MM.1S (cell line): ENCODE results near the gene AQP2.

Experiments
- DNase-seq: peaks from one replicate; pipeline ENCODE4 v3.0.0-alpha.2; 2015
- H2AFZ ChIP-seq: fragments of 300-600 bp; sonication (generic); 2 replicates; pipeline ENCODE4 v1.6.0; 2016; ENCODE audit warnings: antibody characterized with exemption, low read length
- H3F3A ChIP-seq: fragments of 300-600 bp; sonication (generic); 2 replicates; pipeline ENCODE4 v1.6.1; 2016; ENCODE audit warnings: mild to moderate bottlenecking, antibody characterized with exemption, low read length, moderate library complexity, mixed read lengths; ENCODE audit not compliant: insufficient read depth
- H3K27ac ChIP-seq: fragments of 300-600 bp; sonication (generic); 2 replicates; pipeline ENCODE4 v1.5.1; 2016; ENCODE audit warnings: mild to moderate bottlenecking, low read length
- H3K27me3 ChIP-seq: fragments of 300-600 bp; sonication (generic); replicated peaks from 2 replicates; pipeline ENCODE4 v1.6.0; 2016; ENCODE audit warnings: low read length; ENCODE audit not compliant: insufficient read depth
- H3K36me3 ChIP-seq: fragments of 300-600 bp; sonication (generic); replicated peaks from 2 replicates; pipeline ENCODE4 v1.6.1; 2016; ENCODE audit warnings: mild to moderate bottlenecking, low read length, mixed read lengths; ENCODE audit not compliant: insufficient read depth
- H3K4me1 ChIP-seq: fragments of 300-600 bp; sonication (generic); 2 replicates; pipeline ENCODE4 v1.6.1; 2016; ENCODE audit warnings: low read length, mixed read lengths
- H3K4me2 ChIP-seq: fragments of 300-600 bp; sonication (generic); 2 replicates; pipeline ENCODE4 v1.6.0; 2016; ENCODE audit warnings: low read depth, low read length
- H3K4me3 ChIP-seq: fragments of 300-600 bp; sonication (generic); 2 replicates; pipeline ENCODE4 v1.5.1; 2016; ENCODE audit warnings: low read length, mixed read lengths
- H3K79me2 ChIP-seq: fragments of 300-600 bp; sonication (generic); 2 replicates; pipeline ENCODE4 v1.6.1; 2016; ENCODE audit warnings: mixed run types, low read length, mixed read lengths
- H3K9ac ChIP-seq: fragments of 300-600 bp; sonication (generic); 2 replicates; pipeline ENCODE4 v1.6.1; 2016; ENCODE audit warnings: low read length, mixed read lengths
- H3K9me2 ChIP-seq: fragments of 300-600 bp; sonication (generic); replicated peaks from 2 replicates; pipeline ENCODE4 v1.6.1; 2016; ENCODE audit warnings: mild to moderate bottlenecking, low read length, mixed read lengths; ENCODE audit not compliant: insufficient read depth
- H3K9me3 ChIP-seq: fragments of 300-600 bp; sonication (generic); replicated peaks from 2 replicates; pipeline ENCODE4 v1.6.1; 2016; ENCODE audit warnings: mild to moderate bottlenecking, low read length, mixed read lengths; ENCODE audit not compliant: insufficient read depth
- H4K20me1 ChIP-seq: fragments of 300-600 bp; sonication (generic); 2 replicates; pipeline ENCODE4 v1.6.1; 2016; ENCODE audit warnings: mild to moderate bottlenecking, low read length, moderate library complexity, mixed read lengths; ENCODE audit not compliant: insufficient read depth
- EZH2 ChIP-seq: fragments of 300-600 bp; sonication (generic); optimal IDR thresholded peaks from 2 replicates; pipeline ENCODE3; 2017; ENCODE audit warnings: low read depth, mild to moderate bottlenecking, antibody characterized with exemption, low read length, mixed read lengths
- EZH2phosphoT487 ChIP-seq: fragments of 300-600 bp; sonication (generic); IDR thresholded peaks from 2 replicates; pipeline ENCODE4 v1.6.1; 2018; ENCODE audit warnings: antibody characterized with exemption, low read length
- TF ChIP-seq, protein P1 (sequence below): fragments of 300-600 bp; sonication (generic); IDR thresholded peaks from 2 replicates; pipeline ENCODE4 v1.5.1; 2016; ENCODE audit warnings: antibody characterized with exemption, low read length, mixed read lengths

The AQP2 gene

DNA sequence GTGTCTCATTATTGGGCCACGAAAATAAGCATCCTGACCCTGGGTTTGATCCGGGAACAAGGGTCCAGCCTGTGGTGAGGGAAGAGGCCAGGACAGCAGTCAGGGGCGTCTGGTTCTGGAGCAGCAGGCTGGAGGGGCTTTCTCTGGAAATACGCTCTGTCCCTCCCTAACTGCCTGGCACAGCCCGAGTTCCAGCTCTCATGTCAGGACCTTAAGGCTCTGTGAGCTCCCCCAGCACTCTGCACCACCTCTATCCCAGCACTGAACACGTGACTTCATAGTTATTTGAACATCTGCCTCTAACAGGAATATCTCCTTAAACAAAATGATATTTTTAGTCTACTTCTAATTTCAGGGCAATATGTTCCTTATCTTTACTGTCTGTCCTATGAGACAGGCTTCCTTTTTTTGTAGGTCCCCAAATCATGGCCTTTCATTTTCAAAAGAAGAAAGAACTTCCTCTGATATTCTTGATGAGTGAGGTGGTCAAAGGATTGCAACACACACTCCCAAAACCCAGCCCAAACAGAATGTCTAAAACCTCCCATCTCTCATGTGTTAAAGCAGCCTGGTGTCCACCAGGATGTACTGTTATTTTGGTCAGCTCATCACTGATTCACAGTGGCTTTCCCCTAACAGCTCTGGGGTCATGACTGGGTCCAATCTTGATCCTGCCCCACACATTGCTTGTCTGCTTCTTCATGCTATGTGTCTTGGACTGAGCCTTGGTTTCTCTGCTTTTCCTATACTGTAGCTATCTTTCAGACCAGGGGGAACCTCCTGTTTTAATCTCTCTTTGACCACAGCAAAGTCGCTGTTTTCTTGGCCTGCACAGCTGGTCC is 31.9 kb downstream of the AQP2 start:
- no peak overlapping the region for H2AFZ ChIP-seq
- no peaks in the 10 kb centered on the region for H3F3A ChIP-seq
- no peaks in the 10 kb centered on the region for H4K20me1 ChIP-seq
- DNase-seq = no peak
- TF ChIP-seq, protein P1, sequence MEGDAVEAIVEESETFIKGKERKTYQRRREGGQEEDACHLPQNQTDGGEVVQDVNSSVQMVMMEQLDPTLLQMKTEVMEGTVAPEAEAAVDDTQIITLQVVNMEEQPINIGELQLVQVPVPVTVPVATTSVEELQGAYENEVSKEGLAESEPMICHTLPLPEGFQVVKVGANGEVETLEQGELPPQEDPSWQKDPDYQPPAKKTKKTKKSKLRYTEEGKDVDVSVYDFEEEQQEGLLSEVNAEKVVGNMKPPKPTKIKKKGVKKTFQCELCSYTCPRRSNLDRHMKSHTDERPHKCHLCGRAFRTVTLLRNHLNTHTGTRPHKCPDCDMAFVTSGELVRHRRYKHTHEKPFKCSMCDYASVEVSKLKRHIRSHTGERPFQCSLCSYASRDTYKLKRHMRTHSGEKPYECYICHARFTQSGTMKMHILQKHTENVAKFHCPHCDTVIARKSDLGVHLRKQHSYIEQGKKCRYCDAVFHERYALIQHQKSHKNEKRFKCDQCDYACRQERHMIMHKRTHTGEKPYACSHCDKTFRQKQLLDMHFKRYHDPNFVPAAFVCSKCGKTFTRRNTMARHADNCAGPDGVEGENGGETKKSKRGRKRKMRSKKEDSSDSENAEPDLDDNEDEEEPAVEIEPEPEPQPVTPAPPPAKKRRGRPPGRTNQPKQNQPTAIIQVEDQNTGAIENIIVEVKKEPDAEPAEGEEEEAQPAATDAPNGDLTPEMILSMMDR = no peak
- TF ChIP-seq EZH2phosphoT487 = no peak
- TF ChIP-seq EZH2 = no peak
- no peaks in the 10 kb centered on the region for H3K4me1 ChIP-seq
- no peaks in the 10 kb centered on the region for H3K79me2 ChIP-seq
- H3K4me3 ChIP-seq = no peak overlapping the region
- H3K27ac ChIP-seq = no peak overlapping the region
- H3K4me2 ChIP-seq = no peak overlapping the region
- no peak overlapping the region for H3K9ac ChIP-seq
- H3K9me3 ChIP-seq = no peaks in the 10 kb centered on the region
- H3K27me3 ChIP-seq = no peaks in the 10 kb centered on the region
- no peaks in the 10 kb centered on the region for H3K36me3 ChIP-seq
- H3K9me2 ChIP-seq = no peaks in the 10 kb centered on the region

DNA sequence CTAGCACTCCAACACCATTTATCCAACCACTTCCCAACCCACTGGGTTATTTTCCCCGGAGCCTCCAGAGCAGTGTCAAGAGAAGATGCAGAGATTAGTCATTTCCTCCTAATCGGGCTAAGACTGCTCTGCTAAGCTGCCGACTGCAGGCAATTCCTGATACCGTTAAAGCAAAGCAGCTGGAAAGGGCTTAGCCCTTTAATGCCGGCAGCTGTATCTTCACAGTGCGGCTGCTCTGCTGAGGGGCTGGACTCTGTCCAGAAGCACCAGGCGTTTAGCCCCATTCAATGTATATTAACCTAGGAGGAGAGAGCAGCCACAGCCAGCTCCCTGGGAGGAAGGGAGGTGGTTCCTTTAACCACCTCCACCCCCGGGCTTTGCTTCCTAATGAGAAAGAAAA is 33.4 kb downstream of the AQP2 start:
- H2AFZ ChIP-seq = no peak overlapping the region
- H3K4me1 ChIP-seq = no peaks in the 10 kb centered on the region
- no peak overlapping the region for H3K4me3 ChIP-seq
- no peak overlapping the region for H3K9ac ChIP-seq
- TF ChIP-seq, protein P1 = no peak
- no peak for TF ChIP-seq EZH2phosphoT487
- no peak for TF ChIP-seq EZH2
- no peaks in the 10 kb centered on the region for H3K79me2 ChIP-seq
- H3K9me2 ChIP-seq = no peaks in the 10 kb centered on the region
- H3K36me3 ChIP-seq = no peaks in the 10 kb centered on the region; the same call in 1 of the 2 replicates
- H4K20me1 ChIP-seq = no peaks in the 10 kb centered on the region
- no peaks in the 10 kb centered on the region for H3K9me3 ChIP-seq
- DNase-seq = no peak
- H3K27ac ChIP-seq = no peak overlapping the region
- H3F3A ChIP-seq = no peaks in the 10 kb centered on the region
- H3K27me3 ChIP-seq = no peaks in the 10 kb centered on the region
- H3K4me2 ChIP-seq = no peak overlapping the region

DNA sequence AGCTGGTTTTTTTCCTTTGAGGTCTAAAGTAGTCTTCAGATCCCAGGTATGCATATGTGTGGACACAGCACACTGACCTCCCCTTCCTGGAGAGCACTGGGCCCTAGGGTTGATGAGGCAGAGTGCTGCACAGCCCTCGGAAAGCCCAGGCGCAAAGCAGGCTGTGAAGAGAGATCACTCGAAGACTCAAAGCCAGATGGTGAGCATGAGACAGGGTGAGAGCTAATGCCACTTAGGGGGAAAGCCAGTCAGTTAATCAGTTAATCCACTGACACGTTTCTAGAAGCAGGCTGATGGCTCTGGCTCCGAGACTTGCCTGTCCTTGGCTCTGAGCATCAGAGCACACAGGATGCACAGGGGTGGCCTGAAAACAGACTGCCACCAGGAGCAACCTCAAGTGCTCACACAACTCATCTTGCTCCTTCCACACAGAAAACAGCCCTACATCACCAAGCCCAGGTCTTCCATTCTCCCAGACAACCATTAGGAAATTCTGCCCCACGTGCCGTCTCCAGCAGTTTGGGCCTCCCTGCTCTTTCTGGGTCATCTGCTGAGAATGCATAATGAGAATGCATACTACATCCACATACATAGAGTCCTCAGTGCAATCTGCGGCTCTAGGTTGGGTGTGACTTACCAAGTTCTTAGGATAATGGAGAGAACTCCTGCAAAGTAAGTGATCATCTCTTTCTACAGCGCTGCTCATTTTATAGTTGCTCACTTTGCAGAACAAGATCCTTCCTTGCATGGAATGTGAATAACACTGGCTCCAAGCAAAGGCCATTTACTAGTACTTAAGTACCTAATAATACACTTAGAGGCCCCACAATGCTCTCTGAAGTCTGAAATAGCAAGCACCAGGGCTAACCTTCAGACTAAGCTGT is 34.2 kb downstream of the AQP2 start:
- no peak overlapping the region for H3K4me3 ChIP-seq
- H3K9me2 ChIP-seq = no peaks in the 10 kb centered on the region
- H3K4me2 ChIP-seq = no peak overlapping the region
- H2AFZ ChIP-seq = no peak overlapping the region
- H3K79me2 ChIP-seq = no peaks in the 10 kb centered on the region
- no peaks in the 10 kb centered on the region; the same call in 1 of the 2 replicates for H3K36me3 ChIP-seq
- no peak overlapping the region for H3K27ac ChIP-seq
- no peaks in the 10 kb centered on the region for H3K27me3 ChIP-seq
- H3K9me3 ChIP-seq = no peaks in the 10 kb centered on the region
- no peaks in the 10 kb centered on the region for H4K20me1 ChIP-seq
- H3F3A ChIP-seq = no peaks in the 10 kb centered on the region
- no peak overlapping the region for H3K9ac ChIP-seq
- TF ChIP-seq EZH2 (no peak), EZH2phosphoT487 (no peak)
- TF ChIP-seq, protein P1 = no peak
- no peak for DNase-seq
- H3K4me1 ChIP-seq = no peaks in the 10 kb centered on the region
